Heart left ventricle (tissue), 16 donors: ENCODE results near the gene CRELD2. TPM values are rescaled to one million over a fixed set of nuclear protein-coding genes. Genes with fewer than 3 reads are reported as not detected.

ENCODE experiments used
- ATAC-seq, 4 donors: fragments of 200-7000 bp; cut with Tn5 transposase; one replicate each; pipeline ENCODE4 v1.9.1; 2020 to 2022; ENCODE audit warnings: moderate library complexity in 4 of 4, mild to moderate bottlenecking in 3 of 4, moderate number of reproducible peaks in 1 of 4
- DNase-seq, 5 donors: peaks; one replicate each; pipeline ENCODE4 v3.0.0-alpha.2; 2020
- H3K27ac ChIP-seq, 12 donors: fragments of 200-600 bp; sonication (generic) in 4 of 12; one replicate each; pipeline versions ENCODE4 v1.5.0 to v1.8.0; 2016 to 2022; ENCODE audit warnings: mild to moderate bottlenecking in 2 of 12
- H3K27me3 ChIP-seq, 9 donors: fragments of 200-600 bp; sonication (generic) in 2 of 9; one replicate each; pipeline versions ENCODE4 v1.5.1 to v1.8.0; 2016 to 2022; ENCODE audit warnings: mild to moderate bottlenecking in 3 of 9
- H3K36me3 ChIP-seq, 9 donors: fragments of 200-600 bp; sonication (generic) in 2 of 9; one replicate each; pipeline versions ENCODE4 v1.5.0 to v1.8.0; 2018 to 2022; ENCODE audit warnings: mild to moderate bottlenecking in 2 of 9
- H3K4me1 ChIP-seq, 12 donors: fragments of 200-600 bp; sonication (generic) in 4 of 12; one replicate each; pipeline versions ENCODE4 v1.5.0 to v1.8.0; 2016 to 2022; ENCODE audit warnings: mild to moderate bottlenecking in 3 of 12
- H3K4me3 ChIP-seq, 12 donors: fragments of 200-600 bp; sonication (generic) in 4 of 12; one replicate each; pipeline versions ENCODE4 v1.5.0 to v1.8.0; 2017 to 2022; ENCODE audit warnings: mild to moderate bottlenecking in 9 of 12, moderate library complexity in 4 of 12
- H3K9me3 ChIP-seq, 12 donors: fragments of 200-600 bp; sonication (generic) in 4 of 12; one replicate each; pipeline versions ENCODE4 v1.5.0 to v1.8.0; 2016 to 2022; ENCODE audit warnings: mild to moderate bottlenecking in 1 of 12
- CTCF ChIP-seq, 12 donors: fragments of 200-600 bp; sonication (generic) in 4 of 12; IDR thresholded peaks; one replicate each; pipeline versions ENCODE4 v1.5.0 to v1.8.0; 2018 to 2022; ENCODE audit warnings: antibody characterized with exemption in 12 of 12, mild to moderate bottlenecking in 5 of 12
- POLR2A ChIP-seq, 2 donors: fragments of 450-650 bp; IDR thresholded peaks; one replicate each; pipeline ENCODE4 v1.6.1; 2017; ENCODE audit warnings: antibody characterized with exemption in 2 of 2, mild to moderate bottlenecking in 2 of 2, moderate library complexity in 2 of 2
- WGBS, 4 donors: extraction: QIAGEN DNeasy Blood & Tissue Kit in 2 of 4; methylation state at CpG; one replicate each; pipeline versions ENCODE4 v1.1.5 to v1.1.7; 2013 to 2018; 5-methylcytosine and 5-hydroxymethylcytosine counted together
- intact Hi-C, 10 donors: fragments of 100-400 bp; cut with DNase I; formaldehyde crosslinking; loops; one replicate each; pipeline versions ENCODE4 v1.11.1 to v1.14.2; 2022
- polyA plus RNA-seq, 2 donors: library from polyadenylated mRNA; stranded (reverse); fragments of 200-250 nt; gene quantifications; one replicate each; pipeline ENCODE4 v1.2.3, GENCODE V29; 2013
- total RNA-seq, 9 donors: library from RNA; depleted of rRNA in 2 of 9; stranded (reverse); fragments of >200 nt in 2 of 9; fragmentation: NEBNext Ultra II Directional in 3 of 9; extraction: Animal tissue kit (Norgen Biotek cat#: 25700) in 3 of 9; gene quantifications; one replicate each; pipeline versions ENCODE4 v1.1.0 to v1.2.4, GENCODE V29; 2016 to 2023
- donor health status: ischemic (EF 13 %, LVEDD 7.1; RV severe dilation, severe dysfunction).
- donor health status: healthy with polysubstance abuse.
- donor health status: DM: no; HTN: yes; CAD: no.
- donor health status: DM: no; HTN: no; CAD: no.
- donor health status: ischemic (EF 25% LVEDD 6.9; RV normal size, moderate dysfunction).
- donor health status: ischemic (EF 25% LVEDD 5.7; RV mildly dilated, moderate dysfunction).
- donor health status: healthy.
- donor health status: DM: yes; HTN: yes; CAD: no.
- donor health status: ischemic (EF 35%, LVEDD 5.7; RV mildly dilated, moderate dysfunction).
- donor health status: nonischemic (EF 11% LVEDD 7.7; RV severe dilation, severe dysfunction).
- donor health status: DM: yes; HTN: yes; CAD: no.
- donor health status: PGD.
- donor health status: ischemic (EF 29% LVEDD 5.4; RV normal size, mild dysfunction).
- donor health status: nonischemic (EF 23%, LVEDD 6.1; RV moderate dilation, normal function).

The CRELD2 gene
- total and polyA plus RNA-seq, 11 donors: 15.0 to 70.3 (median 21.6) TPM

GRCh38 chr22:49877642-49878041 lies 40.8 kb upstream of the CRELD2 start:
- no peaks in the 10 kb centered on the region for H3K27me3 ChIP-seq
- no peak for TF ChIP-seq CTCF (IDR thresholded peaks at IDR 0.05)
- no peak for TF ChIP-seq POLR2A (IDR thresholded peaks at IDR 0.05)
- 94 to 99% (median 98%) methylated on average over 7 of the region's 7 CpGs for WGBS, 4 donors
- DNase-seq: no peak
- no peak overlapping the region for H3K27ac ChIP-seq
- no peak overlapping the region for H3K4me3 ChIP-seq
- peaks cover 0 to 12% (median 5%) of the 10 kb centered on the region in 9 donors for H3K36me3 ChIP-seq
- intact Hi-C loops: no loop called here
- peaks cover 0 to 14% (median 0%) of the 10 kb centered on the region in 12 donors for H3K4me1 ChIP-seq
- no peaks in the 10 kb centered on the region for H3K9me3 ChIP-seq
- ATAC-seq: no peak

GRCh38 chr22:49878206-49878605 lies 40.2 kb upstream of the CRELD2 start:
- H3K4me3 ChIP-seq: no peak overlapping the region
- 96 to 99% (median 98%) methylated on average over 8 of the region's 8 CpGs for WGBS, 4 donors
- H3K27me3 ChIP-seq: no peaks in the 10 kb centered on the region
- no peak for ATAC-seq
- no peaks in the 10 kb centered on the region for H3K9me3 ChIP-seq
- H3K36me3 ChIP-seq: peaks cover 0 to 14% (median 6%) of the 10 kb centered on the region in 9 donors
- TF ChIP-seq CTCF (IDR thresholded peaks at IDR 0.05) (no peak), POLR2A (IDR thresholded peaks at IDR 0.05) (no peak)
- H3K27ac ChIP-seq: no peak overlapping the region
- no peak for DNase-seq
- peaks cover 0 to 14% (median 0%) of the 10 kb centered on the region in 12 donors for H3K4me1 ChIP-seq
- intact Hi-C loops: no loop called here

- no peaks in the 10 kb centered on the region for H3K27me3 ChIP-seq
- peaks cover 0 to 14% (median 0%) of the 10 kb centered on the region in 12 donors for H3K4me1 ChIP-seq
- H3K27ac ChIP-seq: no peak overlapping the region
- TF ChIP-seq POLR2A (IDR thresholded peaks at IDR 0.05) (no peak), CTCF (IDR thresholded peaks at IDR 0.05) (no peak)
- H3K36me3 ChIP-seq: peaks cover 0 to 29% (median 16%) of the 10 kb centered on the region in 9 donors
- intact Hi-C loops: no loop called here
- DNase-seq: no peak
- H3K9me3 ChIP-seq: no peaks in the 10 kb centered on the region
- H3K4me3 ChIP-seq: no peak overlapping the region
- ATAC-seq: no peak
- WGBS, 4 donors: 88 to 93% (median 91%) methylated on average over 9 of the region's 9 CpGs
These were observed 38.6 kb upstream of the CRELD2 start for GRCh38 chr22:49879871-49880270.

GRCh38 chr22:49880281-49880680 lies 38.2 kb upstream of the CRELD2 start:
- Histone ChIP-seq H3K27me3 (no peaks in the 10 kb centered on the region), H3K27ac (no peak overlapping the region), H3K9me3 (no peaks in the 10 kb centered on the region), H3K4me1 (peaks cover 0 to 14% (median 0%) of the 10 kb centered on the region in 12 donors), H3K36me3 (peaks cover 0 to 31% (median 16%) of the 10 kb centered on the region in 9 donors), H3K4me3 (no peak overlapping the region)
- intact Hi-C loops: no loop called here
- TF ChIP-seq CTCF (IDR thresholded peaks at IDR 0.05): no peak
- no peak for TF ChIP-seq POLR2A (IDR thresholded peaks at IDR 0.05)
- WGBS, 4 donors: 53 to 65% (median 57%) methylated on average over 20 of the region's 20 CpGs
- DNase-seq: no peak
- no peak for ATAC-seq
